Neutrophil (primary cell): ENCODE data around the gene MN1.

Experiments used
- H3K27ac ChIP-seq: fragments of 200-600 bp; sonication (generic); 2 replicates; pipeline ENCODE4 v1.5.1; 2016; ENCODE audit warnings: mild to moderate bottlenecking, moderate library complexity
- H3K27me3 ChIP-seq: fragments of 200-600 bp; sonication (generic); 2 replicates; pipeline ENCODE4 v1.6.0; 2016; ENCODE audit warnings: mild to moderate bottlenecking
- H3K36me3 ChIP-seq: fragments of 200-600 bp; sonication (generic); 2 replicates; pipeline ENCODE4 v1.5.1; 2017
- H3K4me1 ChIP-seq, 2 experiments: fragments of 200-600 bp in 1 of 2; sonication (generic) in 1 of 2; 1 replicate in 1 of 2; 2 replicates in 1 of 2; pipeline versions ENCODE4 v1.5.1 to v1.6.1; 2013 to 2016; ENCODE audit warnings: low read depth in 1 of 2, low read length in 1 of 2, mild to moderate bottlenecking in 1 of 2, moderate library complexity in 1 of 2; ENCODE audit not compliant: control insufficient read depth in 1 of 2, insufficient read depth in 1 of 2
- H3K4me3 ChIP-seq, 2 experiments: fragments of 200-600 bp in 1 of 2; sonication (generic) in 1 of 2; 1 replicate in 1 of 2; 2 replicates in 1 of 2; pipeline ENCODE4 v1.5.1; 2013 to 2016; ENCODE audit warnings: low read depth in 1 of 2, low read length in 1 of 2, mild to moderate bottlenecking in 1 of 2, moderate library complexity in 1 of 2
- H3K9me3 ChIP-seq: fragments of 200-600 bp; sonication (generic); 2 replicates; pipeline ENCODE4 v1.5.1; 2016
- CTCF ChIP-seq: fragments of 200-600 bp; sonication (generic); IDR thresholded peaks from 2 replicates; pipeline ENCODE4 v1.5.1; 2016; ENCODE audit warnings: antibody characterized with exemption

MN1 gene

GRCh38 chr22:27749597-27750225, 51.8 kb downstream of the MN1 start:
- no peak for TF ChIP-seq CTCF
- peaks cover 25% of the 10 kb centered on the region for H3K27me3 ChIP-seq
- H3K4me1 ChIP-seq: no peaks in the 10 kb centered on the region
- H3K9me3 ChIP-seq: no peaks in the 10 kb centered on the region
- H3K4me3 ChIP-seq: no peak overlapping the region
- no peak overlapping the region for H3K27ac ChIP-seq
- H3K36me3 ChIP-seq: no peaks in the 10 kb centered on the region

- Histone ChIP-seq H3K36me3 (no peaks in the 10 kb centered on the region), H3K4me3 (no peak overlapping the region), H3K9me3 (no peaks in the 10 kb centered on the region), H3K4me1 (no peaks in the 10 kb centered on the region), H3K27ac (no peak overlapping the region), H3K27me3 (peaks cover 25% of the 10 kb centered on the region)
- no peak for TF ChIP-seq CTCF
These were observed 52.8 kb downstream of the MN1 start for GRCh38 chr22:27748751-27749191.

GRCh38 chr22:27748349-27748748, 53.2 kb downstream of the MN1 start:
- Histone ChIP-seq H3K9me3 (no peaks in the 10 kb centered on the region), H3K4me1 (no peaks in the 10 kb centered on the region), H3K4me3 (no peak overlapping the region), H3K36me3 (no peaks in the 10 kb centered on the region), H3K27me3 (peaks cover 25% of the 10 kb centered on the region), H3K27ac (no peak overlapping the region)
- no peak for TF ChIP-seq CTCF

GRCh38 chr22:27747396-27748221, 53.9 kb downstream of the MN1 start:
- no peaks in the 10 kb centered on the region for H3K4me1 ChIP-seq
- peaks cover 25% of the 10 kb centered on the region for H3K27me3 ChIP-seq
- TF ChIP-seq CTCF: no peak
- H3K9me3 ChIP-seq: no peaks in the 10 kb centered on the region
- no peaks in the 10 kb centered on the region for H3K36me3 ChIP-seq
- H3K27ac ChIP-seq: no peak overlapping the region
- H3K4me3 ChIP-seq: no peak overlapping the region

- no peaks in the 10 kb centered on the region for H3K4me1 ChIP-seq
- no peak for TF ChIP-seq CTCF
- no peaks in the 10 kb centered on the region for H3K9me3 ChIP-seq
- no peak overlapping the region for H3K27ac ChIP-seq
- no peak overlapping the region for H3K4me3 ChIP-seq
- no peaks in the 10 kb centered on the region for H3K36me3 ChIP-seq
- H3K27me3 ChIP-seq: peaks cover 25% of the 10 kb centered on the region
These were observed 54.6 kb downstream of the MN1 start for GRCh38 chr22:27746918-27747317.
